HG03097 (cell line): ENCODE measurements around the gene TTC28.

ENCODE experiments used
- ATAC-seq: cut with Tn5 transposase; IDR thresholded peaks from one replicate; pipeline ENCODE4 v1.9.1; 2021; ENCODE audit not compliant: unreplicated experiment, low FRiP score

The TTC28 gene

DNA sequence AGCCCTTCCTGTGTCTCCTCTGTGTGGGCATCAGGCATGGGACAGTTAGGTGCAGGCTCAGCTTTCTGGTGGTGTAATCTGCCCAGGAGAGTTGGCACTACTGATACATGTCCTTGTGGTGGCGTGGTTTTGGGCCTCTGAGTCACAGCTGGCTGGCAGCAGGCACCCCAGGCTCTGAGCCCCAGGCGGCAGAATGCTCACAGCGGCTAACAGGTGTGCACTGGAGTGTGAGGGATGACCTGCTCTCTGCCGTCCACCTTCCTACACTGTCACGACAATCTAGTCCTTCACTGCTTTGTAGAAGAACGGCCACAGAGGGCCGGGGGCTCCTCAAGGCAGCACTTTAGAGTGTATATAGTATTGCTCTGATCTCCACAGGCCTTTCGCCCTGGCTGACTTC lies 660.3 kb downstream of the TTC28 start:
- no peak for ATAC-seq

DNA sequence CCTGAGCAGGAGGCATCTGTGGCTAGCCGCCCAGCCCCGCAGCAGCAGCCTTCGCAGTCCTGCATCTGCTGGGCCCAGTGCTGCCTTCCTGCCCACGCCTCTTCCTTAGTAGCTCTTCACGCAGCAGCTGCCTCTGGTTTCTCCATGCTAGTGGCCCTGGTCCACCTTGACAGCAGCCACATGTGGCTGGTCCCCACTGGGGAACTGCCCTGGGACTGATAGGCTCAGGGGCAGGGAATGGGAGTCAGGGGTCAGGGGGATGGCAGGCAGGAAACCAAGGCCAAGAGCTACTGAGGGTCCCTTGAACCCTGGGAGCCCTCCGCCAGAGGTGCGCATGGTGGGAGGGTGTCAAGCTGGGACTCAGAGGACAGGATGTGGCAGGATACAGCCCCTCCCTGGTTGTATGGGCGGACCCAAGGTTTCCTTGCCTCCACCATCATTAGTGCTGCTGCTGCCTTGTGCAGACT lies 661.1 kb downstream of the TTC28 start:
- no peak for ATAC-seq

DNA sequence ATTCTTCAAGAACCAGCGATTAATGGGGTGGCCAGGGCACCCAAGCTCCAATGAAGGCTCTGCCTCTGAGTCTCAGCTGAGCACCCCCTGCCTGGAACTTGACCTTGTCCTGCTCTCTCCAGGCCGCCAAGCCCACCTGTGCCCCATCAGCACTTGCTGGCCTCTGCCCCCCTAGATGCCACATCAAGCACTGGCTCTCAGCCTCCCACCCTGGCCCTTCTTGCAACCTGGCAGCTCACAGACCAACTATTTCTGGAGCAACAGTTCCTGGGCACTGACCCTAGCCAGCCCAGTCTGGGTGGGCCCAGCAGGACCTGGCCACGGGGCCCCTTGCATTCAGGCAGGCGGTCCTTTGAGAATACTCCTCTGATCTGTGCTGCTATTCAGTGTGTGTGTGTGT lies 661.8 kb downstream of the TTC28 start:
- ATAC-seq, result no peak

GRCh38 chr22:28017558-28017820 lies 662.2 kb downstream of the TTC28 start:
- no peak for ATAC-seq

DNA sequence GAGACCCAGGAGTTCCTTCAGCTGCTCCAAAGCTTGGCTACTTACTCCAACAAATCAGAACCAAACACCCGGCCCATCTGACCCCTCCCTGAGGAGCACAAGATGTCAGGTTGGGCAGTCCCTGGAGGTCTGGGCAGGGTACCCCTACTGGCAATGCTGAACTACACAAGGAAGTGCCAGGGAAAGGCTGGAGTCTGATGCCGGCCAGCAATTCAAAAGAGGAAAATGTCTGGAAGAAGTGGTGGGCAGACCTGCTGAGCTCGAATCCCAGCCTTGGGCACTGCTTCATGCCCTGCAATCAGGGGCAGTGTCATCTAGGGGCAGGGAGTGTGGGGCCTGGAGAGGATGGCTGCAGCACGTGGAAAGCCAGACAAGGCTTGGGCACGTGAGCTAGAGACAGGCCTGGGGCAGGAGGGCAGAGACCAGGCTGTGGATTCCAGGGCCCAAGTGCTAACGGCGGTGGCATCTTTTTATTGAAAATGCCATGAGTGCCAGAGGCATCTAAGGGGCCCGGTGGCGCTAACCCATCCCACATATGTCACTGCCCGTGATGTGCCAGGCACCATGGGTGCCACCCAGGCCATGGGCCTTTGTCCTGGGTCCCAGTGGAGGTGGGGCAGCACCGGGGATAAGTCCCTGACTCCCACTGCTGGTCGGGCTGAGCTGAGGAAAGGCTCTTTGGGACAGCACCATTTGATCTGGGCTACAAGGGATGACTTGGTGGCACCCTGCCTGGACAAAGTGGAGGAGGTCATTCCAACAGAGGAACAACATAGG lies 662.7 kb downstream of the TTC28 start:
- ATAC-seq, result no peak

DNA sequence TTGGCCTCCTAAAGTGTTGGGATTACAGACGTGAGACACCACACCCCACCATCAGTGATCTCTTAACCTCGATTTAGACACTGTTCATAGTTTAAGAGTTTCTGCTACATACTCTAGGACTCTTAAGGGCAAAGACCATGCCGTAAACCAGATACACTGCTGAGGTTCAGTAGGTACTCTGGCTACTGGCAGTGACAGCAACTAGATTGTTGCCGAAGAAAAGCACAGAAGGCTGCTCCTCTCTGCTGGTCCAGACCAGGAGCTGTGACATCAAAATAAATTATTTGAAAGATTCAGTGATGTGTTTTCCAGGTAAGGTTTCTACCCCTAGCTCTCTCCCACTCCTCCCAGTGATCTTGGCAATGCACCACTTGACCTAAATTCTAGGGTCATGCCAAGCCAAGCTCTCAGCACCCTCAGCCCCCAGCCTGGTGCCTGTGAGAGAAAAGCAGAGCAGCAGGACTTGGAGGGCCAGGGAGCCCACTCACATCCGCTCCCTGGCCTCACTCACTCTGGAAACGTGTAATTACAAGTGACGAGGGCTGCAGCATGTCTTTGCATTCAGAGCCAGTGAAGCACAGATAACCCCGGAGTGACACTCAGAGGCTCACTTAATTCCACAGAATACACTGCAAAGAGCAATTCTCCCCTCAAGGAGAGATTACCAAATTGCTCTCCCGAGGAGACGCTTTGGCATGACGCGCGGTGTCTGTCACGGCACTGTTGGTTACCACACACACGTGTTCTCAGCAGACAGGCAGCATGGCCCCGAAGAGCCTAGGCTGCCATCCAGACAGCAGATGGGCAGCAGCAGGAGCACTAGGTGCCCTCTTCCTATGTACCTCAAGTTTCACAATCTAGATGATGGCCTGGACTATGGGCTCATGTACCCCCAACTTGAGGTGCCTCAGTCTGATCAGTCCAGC lies 663.7 kb downstream of the TTC28 start:
- ATAC-seq, result no peak

- ATAC-seq, result no peak
These were observed 664.6 kb downstream of the TTC28 start for GRCh38 chr22:28015046-28015425.

- ATAC-seq, result no peak
These were observed 665.2 kb downstream of the TTC28 start for GRCh38 chr22:28014211-28015045.

DNA sequence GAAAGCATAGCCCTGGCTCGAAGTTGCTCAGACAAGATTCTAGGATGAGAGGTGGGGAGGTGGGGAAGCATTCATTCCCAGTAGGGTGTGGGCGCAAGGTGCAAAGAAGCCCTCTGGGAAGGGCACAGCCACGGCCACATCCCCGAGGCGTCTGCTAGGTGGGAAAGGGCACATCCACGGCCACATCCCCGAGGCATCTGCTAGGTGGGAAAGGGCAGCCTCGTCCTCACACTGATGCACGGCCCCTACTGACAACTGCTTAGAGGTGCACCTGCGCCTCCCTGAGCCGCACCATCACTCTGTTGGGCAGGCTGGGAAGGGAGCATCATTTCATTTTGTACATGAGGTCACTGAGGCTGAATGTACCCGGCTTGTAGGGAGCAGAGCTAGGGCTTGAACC lies 666.0 kb downstream of the TTC28 start:
- ATAC-seq, result no peak

DNA sequence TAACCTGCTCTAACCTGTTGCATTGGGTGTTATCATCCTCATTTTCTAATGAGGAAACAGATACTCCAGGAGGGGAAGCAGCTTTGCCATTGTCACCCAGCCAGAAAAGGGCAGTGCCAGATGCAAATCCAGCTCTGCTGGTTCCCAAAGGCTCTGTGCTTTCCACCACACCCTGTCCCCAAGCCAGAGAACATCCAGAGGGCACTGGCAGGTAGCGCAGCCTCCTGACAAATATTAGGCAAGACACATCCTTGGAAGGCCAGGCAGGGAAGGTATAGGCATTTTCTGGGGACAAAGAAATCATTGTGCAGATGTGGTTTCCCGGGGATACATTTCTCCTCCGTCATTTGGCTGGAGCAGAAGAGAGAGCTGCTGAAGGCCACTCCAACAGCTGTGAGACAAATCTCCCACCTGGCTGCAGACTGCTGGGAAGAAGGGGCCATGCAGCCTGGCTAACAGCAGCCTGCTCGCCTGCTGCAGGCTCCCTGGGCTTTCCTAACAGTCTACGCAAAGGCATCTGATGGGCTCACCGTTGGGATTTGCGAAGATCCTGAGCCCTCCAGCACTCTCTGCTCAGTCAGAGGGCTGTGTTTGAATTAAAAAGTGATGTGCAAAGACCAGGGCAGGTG lies 666.7 kb downstream of the TTC28 start:
- ATAC-seq, result no peak

- ATAC-seq, result no peak
These were observed 670.3 kb downstream of the TTC28 start for GRCh38 chr22:28009272-28009827.

DNA sequence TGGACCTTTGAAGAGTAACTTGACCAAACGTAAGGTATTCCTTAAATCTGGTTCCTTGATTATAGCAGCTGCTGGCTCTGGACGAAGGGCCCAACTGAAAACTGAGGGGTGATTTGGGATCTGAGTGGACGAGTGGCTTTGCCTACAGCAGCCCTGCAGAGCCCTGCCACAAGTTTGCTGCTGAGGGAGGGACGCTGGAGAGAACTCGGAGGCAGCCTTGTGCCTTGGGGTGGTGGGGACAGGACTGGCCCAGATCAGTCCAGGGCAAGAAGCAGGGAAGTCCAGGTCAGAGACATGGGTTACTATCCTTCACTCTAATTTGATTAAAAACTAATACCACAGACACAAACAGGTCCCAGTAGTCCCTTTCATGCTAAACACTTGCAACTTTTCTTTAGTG lies 671.0 kb downstream of the TTC28 start:
- ATAC-seq, result no peak

DNA sequence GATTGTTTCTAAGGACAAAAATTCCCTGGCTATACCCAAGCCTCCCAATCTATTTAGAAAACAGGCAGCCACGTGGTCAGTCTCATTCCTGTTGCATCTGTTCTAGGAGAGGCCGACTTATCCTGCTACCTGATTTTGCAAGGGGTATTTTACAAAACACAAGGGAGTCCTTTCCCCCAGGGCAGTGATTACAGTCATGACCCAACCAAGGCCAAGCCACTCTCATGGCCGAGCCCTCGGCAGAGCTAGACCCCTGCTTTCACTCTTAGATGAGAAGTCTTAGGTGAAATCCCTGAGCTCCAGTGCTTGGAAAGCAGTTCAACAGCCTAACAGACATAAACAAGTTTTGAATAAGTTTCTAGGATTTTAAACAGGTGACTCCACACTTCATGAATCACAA lies 671.6 kb downstream of the TTC28 start:
- no peak for ATAC-seq

DNA sequence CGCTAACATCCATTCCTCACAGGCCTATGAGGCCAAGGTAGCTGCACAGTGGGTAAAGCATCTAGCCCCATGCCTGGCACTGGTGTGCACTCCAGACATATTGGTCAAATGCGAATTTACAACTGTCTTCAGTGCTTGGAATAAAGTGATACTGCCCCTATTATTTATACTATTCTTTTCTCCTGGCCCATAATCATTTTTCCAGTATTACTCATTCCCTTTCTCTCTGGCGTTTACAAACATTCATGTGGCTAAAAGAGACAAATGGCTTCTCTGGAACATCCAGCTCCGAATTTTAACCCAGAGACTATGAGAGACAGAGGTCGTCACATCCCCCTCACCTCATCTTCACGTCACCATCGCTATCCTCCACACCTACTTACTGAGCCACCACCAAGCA lies 673.4 kb downstream of the TTC28 start:
- ATAC-seq, result no peak

DNA sequence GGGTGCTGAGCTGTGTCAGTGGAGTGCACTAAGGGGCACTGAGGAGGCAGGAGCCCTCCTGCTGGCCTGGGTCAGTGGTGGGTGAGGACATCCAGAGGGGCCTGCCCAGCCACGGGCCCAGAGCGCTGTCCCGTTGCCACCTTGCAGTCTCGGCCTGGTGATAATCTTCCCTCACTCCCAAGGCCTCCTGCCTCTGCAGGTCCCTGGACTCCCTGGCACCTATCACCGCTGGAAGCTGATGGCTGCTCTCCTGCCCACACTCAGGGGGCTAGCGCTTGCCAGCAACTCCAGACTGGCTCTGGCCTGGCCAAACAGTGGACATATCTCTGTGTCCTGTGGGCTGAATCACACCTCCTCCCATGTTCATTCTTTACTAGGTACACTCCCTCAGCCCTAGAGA lies 674.1 kb downstream of the TTC28 start:
- ATAC-seq, result no peak

GRCh38 chr22:28004021-28004420 lies 675.6 kb downstream of the TTC28 start:
- ATAC-seq, result no peak

GRCh38 chr22:28002863-28003565 lies 676.6 kb downstream of the TTC28 start:
- no peak for ATAC-seq

- ATAC-seq, result no peak
These were observed 677.4 kb downstream of the TTC28 start for GRCh38 chr22:28002181-28002700.

- no peak for ATAC-seq
These were observed 678.3 kb downstream of the TTC28 start for GRCh38 chr22:28001171-28001835.
